Lung microvascular endothelial cell (primary cell): Measurements from ENCODE around the gene AGAP1. TPM values are rescaled to one million over a fixed set of nuclear protein-coding genes. Genes with fewer than 3 reads are reported as not detected.
A peak's percentile ranks its signal among the peaks of the same experiment; 100 is the strongest.

Experiments used
- DNase-seq, 2 donors: peaks; one replicate each; pipeline versions ENCODE4 v3.0.0 to v3.0.0-alpha.2; 2010; ENCODE audit warnings: low read depth in 2 of 2
- total RNA-seq: library from RNA; depleted of rRNA; stranded (reverse); fragments of >200 nt; gene quantifications from 2 replicates; pipeline ENCODE4 v1.2.1, GENCODE V29; 2014

The AGAP1 gene
- total RNA-seq, 1 donor from 2014 or later = 3.4 TPM

DNA sequence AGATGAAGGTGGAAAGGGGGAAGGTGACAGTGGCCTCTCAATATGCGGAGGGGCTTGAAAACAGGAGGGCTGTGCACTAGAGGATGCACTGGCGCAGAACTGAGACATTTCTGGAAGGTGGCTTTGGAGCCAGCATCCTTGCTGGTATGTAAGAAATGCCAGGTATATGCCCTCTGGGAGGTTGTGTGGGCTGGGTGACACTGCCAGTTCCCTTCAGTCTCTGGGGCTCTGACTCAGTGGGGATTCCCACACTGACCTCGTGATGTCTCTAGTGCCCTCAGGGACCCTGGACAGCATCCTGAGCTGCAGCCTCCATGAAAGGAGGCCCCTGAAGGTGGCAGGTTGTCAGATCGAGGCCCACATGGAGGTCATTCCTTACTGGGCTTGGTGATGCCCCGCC is 74.0 kb downstream of the AGAP1 start:
- DNase-seq = no peak

DNA sequence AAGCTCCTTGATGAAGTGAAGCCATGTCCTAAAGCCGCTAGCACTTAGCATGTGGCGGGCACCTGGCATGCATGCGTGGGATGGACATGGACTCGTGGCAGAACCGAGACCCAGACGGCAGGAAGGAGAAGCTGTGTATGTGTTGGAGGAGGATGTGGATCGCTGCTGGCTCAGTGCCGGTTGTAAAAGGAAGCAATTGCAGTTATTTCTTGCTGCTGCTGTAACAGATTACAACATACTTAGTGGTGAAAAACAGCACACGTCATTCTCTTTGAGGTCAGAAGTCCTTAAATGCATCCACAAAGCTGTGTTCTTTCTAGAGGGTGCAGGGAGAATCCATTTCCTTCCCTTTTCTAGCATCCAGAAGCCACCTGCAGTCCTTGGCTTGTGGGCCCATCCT is 74.6 kb downstream of the AGAP1 start:
- DNase-seq = peak in 1 of 2 donors; percentile 7

DNA sequence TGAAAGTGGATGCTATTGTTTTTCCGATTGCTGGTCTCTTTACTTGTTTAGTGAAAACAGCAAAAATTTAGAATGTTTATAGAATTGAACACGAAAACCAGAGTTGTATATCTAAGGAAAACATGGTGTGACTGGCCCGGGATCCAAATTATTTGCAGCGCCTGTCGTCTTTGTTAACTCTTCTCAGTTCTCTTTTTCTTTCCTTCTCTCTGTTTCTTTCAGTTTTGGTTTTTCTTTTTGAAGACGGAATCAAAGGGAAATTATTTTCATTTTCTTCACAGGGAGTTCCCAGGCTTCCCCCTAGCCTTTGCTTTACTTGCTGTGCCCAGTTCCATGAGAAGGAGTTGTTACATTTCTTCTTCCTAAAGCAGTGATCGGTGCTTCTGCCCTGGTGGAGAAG is 76.0 kb downstream of the AGAP1 start:
- DNase-seq = no peak

DNA sequence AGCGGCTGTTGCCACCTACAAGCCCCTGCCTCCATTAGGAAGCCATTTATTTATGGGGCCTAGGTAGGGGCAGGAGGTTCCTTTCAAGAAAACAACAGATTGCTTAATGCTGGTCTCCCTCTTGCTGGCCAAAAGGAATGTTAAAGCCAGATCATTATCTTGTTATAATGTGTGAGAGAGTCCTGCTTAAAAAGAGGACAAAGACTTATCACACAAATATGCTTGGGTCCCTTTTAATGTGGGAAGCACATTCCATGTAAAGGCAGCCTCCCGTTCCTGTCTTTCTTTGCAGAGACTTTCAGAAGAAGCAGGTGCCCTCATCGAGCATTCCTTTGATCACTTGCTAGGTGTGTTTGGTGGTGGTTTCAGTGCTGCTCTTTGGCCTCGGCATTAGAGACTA is 76.4 kb downstream of the AGAP1 start:
- DNase-seq = no peak

DNA sequence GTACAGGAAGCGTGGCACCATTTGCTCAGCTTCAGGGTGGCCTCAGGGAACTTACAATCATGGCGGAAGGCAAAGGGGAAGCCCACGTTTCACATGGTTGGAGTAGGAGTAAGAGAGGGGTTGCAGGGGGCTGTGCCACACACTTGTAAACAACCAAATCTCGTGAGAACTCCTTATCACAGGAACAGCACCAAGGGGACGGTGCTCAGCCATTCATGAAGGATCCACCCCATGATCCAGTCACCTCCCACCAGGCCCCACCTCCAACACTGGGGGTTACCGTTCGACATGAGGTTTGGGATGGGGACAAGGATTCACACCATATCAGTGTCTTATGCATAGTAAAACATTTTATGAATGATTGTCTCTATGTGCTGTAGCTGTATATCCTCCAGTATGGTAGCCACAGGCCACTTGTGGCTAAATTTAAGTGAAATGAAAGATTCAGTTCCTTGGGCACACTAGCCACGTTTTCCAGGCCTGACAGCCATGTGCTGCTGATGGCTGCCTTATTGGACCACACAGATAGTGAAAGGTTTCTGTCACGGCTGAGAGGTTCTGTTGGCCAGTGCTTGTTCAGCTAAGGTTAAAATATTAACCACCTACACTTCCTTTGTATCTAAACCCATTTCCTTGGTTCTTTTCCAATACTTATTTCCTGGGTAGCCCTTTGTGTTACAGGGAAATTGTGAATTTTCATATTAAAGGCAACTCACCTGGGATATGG is 77.3 kb downstream of the AGAP1 start:
- DNase-seq = no peak

DNA sequence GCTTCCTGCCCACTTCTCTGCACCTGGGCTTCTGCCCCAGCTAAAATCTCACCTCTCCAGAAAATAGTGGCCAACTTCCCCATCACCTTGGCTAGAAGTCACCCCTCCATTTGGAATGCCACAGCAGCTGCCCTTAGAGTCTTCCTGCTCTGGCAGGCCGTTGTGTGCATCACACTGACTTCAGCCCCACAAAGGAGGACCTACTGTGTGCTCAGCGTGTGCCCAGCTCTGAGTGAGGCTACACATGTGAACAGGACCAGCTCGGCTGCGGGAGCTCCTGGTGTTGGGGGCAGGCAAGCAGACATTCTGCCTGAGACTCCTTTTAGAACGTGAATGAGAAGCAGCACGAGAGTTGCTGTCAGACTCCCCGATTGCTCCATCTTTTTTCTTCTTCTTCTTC is 78.7 kb downstream of the AGAP1 start:
- DNase-seq = no peak

DNA sequence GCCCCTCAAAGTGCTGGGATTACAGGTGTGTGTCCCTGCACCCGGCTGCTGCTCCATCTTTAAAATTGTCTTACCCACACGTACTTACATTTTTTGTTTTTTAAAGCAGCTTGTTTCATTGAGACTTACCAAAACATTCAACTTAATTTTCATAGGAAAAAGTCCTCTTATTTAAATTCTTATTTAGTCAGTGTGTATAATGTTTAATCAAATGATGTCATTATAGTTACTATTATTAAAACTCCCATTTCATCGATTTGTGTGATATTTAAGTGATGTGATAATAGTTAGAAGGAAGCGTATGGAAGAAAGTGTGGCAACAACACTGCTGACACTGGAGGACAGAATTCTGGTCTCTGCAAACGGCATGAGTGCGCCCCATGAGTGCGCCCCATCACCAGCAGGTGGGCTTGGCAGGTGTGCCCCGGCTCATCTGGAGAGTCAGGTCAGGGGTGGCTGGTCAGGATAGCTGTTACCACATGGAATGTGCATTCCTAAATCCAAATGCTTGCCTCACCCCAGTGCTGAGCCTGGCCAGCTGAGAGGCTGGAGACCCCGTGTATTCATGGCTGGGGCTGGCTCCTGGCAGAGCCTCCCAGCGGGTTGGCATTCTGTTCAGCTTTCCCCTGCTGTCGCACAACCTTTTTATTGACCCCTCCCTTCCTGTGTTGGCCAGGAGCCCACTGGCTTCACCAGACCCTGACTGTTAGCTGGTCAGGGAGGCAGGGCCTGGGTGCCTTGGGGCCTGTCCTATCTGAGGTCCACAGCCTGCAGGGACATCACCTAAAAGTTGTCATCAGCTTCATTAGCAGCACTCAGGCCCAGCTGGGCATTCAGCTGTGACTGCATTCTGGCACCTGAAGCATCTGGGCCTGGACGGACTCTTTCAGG is 79.7 kb downstream of the AGAP1 start:
- DNase-seq = peak in 1 of 2 donors; percentile 66

DNA sequence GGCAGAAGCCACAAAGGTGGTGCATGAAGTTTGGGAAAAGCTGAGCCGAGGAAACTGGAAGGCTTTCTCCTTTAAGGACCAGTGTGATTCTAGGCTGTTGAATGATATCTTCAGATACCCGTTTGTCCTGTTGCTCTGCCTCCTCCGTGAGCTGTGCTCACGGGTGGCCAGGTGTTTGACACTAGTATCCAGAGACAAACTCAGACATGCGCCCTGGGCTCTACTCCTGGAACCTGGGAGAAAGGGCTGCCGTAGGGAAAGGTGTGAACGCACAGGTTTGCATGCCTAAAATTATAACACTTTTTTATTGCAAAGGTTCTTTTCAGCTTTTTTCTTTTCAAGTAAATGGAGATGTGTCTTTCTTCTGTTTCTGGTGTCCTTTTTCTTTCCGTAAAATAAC is 81.6 kb downstream of the AGAP1 start:
- no peak for DNase-seq

DNA sequence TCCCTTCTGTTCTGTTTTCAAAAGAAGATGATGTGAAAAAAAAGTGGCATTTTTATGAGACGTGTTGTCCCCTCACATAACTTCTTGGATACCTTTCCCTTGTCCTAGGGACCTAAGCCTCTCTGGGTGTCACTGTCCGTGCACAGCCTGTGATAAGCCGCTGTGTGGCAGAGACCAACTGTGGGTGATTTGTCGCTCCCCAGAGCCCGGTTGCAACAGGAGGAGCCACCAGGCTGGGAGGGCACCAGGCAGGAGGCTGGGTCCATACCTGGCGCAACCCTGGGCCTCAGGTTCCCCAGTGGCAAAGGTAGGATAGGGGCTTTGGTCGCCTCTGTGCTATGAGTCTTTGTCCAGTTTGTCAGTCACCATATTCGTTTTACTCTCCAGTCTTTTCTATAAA is 82.1 kb downstream of the AGAP1 start:
- no peak for DNase-seq

DNA sequence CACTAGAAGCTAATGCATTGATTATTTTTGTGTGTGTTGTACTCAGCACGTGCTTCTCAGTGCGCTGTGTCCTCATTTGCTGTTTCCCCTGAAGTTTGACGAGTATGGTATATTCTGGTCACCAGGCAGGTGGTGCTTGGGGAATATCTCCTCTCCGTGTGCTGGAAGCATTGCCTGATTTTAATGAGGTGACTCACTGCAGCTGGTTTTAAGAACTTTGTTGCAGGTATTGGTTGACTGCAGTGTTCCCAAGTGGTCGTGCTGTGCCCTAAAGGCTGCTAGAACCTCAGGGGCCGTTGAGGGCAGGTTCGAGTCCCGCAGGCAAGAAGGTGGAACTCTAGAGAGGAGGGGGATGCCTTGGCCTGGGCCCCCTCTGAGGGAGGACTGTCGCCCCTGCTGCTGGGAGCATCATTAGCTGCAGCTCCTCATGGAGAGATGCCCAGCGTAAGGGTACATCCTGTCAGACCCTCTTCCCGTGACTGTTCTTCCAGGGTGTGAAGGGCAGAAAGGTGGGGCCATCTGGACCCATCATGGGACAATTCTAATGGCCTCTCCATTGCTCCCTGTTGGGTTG is 82.6 kb downstream of the AGAP1 start:
- DNase-seq = no peak

DNA sequence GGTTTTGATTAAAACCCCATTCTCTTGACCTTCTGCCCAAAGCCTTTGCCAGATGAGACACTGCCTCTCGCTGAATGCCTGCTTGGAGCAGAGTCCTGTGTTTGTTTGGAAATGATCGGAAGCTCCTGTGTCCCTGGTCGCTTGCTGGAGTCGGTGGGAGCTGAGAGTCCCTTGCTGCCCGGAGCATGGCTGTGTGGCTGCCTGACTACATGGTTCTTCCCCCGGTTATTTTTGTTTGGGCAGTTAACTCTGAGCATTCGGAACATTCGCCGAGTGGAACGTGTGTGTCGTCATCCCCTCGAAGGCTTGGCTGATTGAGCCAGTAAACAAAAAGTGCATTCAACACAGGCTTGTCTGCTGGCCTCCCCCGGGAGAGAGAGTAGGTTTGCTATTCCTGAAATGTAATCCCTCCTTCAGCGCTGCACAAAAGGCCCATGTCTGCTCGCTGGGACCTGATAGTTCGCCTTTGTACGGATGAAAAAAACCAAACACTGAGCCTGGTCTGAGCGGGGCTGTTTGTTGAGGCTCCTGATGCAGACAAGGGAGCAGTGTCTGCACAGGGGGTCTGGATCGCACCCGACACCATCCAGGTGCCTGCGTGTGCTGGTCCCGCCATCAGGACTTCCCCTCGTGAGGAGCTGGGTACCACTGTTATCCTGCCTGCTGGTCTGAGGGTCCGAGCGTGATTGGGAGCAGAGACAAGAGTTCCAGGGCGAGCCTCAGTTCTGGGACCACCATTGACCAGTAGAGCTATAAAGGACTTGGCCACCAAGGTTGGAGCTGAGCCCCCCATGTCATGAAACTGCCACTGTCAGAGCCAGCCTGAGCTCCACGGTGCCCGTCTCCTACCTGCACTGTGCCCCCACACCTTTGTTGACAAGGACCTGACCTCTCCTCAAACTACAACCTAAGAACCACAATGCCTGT is 83.8 kb downstream of the AGAP1 start:
- no peak for DNase-seq

DNA sequence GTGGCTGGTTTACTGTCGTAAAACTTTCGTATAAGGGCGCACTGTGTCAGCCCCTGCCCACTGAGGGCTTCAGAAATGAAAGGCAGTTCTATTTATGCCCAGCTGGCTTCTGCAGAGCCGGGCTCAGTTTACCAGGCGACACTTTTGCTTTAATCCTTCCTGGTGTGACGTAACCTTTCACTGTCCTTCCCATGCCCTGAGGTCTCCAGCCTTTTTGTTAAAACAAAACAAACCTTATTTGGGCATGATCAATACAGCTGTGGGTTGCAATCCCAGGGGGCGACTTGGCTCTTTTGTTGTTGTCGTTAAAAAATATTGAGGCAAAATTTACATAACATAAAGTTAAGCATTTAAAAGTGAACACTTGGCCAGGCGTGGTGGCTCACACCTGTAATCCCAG is 85.3 kb downstream of the AGAP1 start:
- no peak for DNase-seq

DNA sequence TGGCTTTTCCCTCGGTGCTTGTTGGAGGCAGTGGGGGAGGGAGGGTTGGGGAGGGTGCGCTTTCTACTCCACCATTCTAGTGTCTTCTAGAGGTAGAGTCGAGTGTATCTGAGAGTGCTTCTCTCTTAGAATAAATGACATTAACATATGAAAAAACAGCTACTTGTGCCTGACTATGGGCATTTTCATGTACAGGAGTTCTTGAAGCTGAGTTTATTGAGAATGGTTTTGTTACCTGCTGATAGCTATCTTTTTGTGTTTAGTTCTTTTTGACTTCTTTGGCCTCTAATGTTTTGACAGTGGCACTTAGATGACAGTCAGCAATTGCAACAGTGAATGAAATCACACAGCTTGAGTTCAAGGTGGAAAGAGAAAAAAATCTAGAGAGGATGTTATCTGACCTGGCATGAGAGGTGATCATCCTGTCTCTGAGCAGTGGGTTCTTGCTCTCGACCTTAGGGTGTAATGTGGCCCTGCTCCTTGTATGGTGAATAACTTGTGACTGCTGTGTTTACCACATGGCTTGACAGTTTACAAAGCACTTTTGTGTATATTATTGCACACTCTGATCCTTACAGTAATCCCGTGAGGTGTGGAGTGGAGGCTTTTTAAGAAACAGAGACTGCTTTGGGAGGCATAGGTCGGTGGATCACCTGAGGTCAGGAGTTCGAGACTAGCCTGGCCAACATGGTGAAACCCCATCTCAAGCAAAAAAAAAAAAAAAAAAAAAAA is 86.7 kb downstream of the AGAP1 start:
- no peak for DNase-seq

DNA sequence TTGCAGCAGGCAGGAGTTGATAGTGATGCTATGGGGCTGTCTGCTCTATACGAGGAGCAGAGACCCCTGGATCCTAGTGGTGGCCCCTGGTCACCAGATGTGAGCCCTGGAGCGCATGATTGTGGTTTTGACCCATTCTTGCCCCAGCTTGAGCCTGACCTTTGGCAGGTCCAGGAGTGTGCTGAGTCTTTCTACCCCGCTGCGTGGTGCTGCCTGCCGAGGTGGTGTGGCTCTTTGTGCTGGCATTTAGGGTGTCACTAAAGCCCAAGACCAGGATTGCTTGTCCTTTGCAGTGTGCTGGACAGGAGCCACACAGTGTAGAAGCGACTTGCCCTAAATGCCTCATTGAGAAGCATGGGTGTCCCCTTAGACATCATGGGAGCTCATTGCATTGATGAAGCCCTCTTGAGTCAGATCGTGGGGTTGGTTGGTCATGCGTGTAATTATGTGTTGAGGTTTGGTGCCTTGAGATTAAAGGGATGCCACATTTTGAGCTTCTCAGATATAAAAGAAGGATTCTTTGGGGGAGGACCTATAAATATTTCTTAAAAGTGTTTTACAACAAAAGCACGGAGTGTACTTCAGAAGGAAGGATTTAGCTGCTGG is 88.3 kb downstream of the AGAP1 start:
- DNase-seq = no peak

DNA sequence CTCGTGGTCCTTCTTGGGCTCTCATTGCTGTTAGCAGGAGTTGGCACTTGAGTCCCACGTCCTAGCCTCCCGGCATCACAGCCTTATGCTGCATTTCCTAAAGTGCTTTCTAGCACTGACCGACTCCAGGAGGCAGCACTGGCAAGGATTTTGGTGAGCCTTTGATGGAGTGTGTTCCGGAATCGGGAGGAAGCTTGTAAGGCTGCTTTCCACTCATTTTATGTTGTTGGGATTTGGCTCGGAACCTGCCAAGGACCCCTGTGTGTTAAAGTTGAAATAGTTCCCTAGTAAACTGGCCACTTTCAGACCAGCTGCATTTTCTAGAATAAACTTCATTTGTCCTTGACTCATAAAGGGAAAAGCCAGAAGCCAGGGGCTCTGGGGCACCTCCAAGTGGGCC is 88.9 kb downstream of the AGAP1 start:
- DNase-seq = no peak

DNA sequence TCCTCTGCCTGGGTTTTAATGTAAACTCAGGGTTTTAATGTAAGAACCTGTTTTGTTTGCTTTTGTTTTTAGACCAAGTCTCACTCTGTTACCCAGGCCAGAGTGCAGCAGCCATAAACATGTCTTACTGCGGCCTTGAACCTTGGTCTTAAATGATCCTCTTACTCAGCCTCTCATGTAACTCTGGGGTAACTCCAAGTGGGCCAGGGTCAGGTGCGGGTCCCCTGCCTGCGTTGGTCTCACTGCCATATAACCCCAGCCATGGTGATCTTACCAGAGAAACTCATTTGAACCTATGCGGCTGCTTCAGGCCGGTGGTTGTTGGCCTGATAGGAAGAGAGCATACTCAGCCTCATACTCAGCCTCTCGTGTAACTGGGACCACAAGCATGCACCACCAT is 89.3 kb downstream of the AGAP1 start:
- DNase-seq = no peak

DNA sequence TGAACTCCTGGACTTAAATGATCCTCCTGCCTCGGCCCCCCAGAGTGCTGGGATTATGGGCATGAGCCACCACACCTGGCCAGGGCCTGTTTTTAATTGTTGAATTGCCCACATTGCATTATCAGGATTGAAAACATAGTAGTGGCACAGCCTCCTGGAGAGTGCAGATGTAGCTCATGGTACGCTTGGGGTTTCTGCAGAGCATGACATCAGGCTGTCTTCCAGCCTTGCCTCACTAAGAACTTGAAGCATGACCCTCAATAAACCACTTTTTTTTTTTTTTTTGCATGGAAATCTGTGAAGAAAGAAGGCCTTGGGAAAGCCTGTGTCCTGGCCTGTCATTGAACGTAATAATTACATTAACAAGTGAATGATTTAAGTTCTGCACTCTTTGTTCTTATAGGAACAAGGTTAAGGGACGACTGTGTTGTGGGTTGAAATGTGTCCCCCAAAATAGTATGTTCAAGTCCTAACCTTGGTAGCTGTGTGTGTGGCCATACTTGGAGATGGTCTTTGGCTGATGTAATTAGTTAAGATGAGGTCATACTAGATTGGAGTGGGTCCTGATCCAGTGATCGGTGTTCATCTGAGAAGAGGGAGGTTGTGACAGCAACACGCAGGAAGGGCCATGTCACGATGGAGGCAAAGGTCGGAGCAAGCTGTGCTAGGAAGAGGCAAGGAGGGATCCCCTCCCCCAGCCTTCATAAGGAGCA is 90.2 kb downstream of the AGAP1 start:
- DNase-seq = no peak

DNA sequence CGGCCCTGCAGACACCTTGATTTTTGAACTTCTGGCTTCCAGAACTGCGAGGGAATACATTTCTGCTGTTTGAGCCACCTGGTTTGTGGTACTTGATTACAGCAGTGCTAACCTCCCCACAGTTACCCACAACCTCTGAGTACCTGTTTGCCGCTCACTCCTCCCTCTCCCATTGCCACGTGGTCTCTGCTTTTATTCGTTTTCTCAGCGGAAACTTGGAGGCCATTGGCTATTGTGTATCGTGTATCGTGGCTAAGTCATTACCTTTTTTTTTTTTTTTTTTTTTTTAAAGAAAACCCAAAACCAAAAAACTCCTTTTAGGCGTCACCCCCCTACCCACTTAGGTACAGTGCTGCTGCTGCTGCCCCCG is 90.8 kb downstream of the AGAP1 start:
- DNase-seq = no peak

DNA sequence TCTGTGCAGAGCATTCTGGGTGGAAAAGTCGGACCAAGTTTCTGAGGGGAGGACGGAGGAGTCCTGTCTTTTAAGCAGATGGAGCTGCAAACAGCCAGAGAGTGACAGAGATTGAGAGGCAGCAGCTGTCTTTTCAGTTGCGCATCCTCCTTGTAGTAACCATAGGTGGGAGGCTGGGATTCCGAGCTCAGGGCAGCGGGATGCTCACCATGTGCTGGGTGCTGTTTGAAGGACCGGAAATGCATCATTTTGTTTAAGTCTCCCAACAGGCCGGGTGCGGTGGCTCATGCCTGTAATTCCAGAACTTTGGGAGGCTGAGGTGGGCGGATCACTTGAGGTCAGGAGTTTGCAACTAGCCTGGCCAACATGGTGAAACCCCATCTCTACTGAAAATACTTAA is 93.4 kb downstream of the AGAP1 start:
- DNase-seq = no peak

DNA sequence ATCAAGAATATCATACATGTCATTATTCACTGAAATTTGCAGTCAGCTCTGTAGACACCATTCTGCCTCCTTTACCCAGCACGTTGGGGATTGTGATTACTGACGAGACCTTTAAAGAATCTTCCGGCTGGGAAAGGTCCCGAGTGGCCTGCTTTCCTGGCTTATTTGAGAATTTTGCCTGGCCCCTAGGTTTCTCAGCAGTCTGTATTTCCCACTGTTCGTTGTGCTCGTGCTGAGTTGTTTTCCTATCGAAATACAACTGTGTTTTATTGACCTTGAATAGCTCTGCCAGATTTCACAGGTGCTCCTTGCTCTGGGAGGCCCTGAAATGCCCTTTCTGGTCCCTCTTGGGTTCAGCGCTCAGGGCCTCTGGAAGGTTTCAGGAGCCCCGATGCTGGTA is 94.9 kb downstream of the AGAP1 start:
- DNase-seq = no peak
